Parathyroid adenoma (tissue), 2 donors: ENCODE measurements around the gene TRIM40.

ENCODE experiments used
- H2AFZ ChIP-seq: fragments of 300-600 bp; sonication (generic); one replicate; pipeline ENCODE4 v1.7.0; 2017; ENCODE audit warnings: antibody characterized with exemption, mild to moderate bottlenecking
- H3K27ac ChIP-seq: fragments of 300-600 bp; sonication (generic); one replicate; pipeline ENCODE4 v1.7.0; 2017
- H3K27me3 ChIP-seq: fragments of 300-600 bp; sonication (generic); one replicate; pipeline ENCODE4 v1.7.0; 2017; ENCODE audit warnings: low read length; ENCODE audit not compliant: control insufficient read depth, insufficient read depth
- H3K36me3 ChIP-seq: fragments of 300-600 bp; sonication (generic); one replicate; pipeline ENCODE4 v1.7.0; 2017; ENCODE audit warnings: low read length; ENCODE audit not compliant: control insufficient read depth, insufficient read depth
- H3K4me1 ChIP-seq: fragments of 300-600 bp; sonication (generic); one replicate; pipeline ENCODE4 v1.7.0; 2017; ENCODE audit warnings: control low read depth
- H3K4me2 ChIP-seq: fragments of 300-600 bp; sonication (generic); one replicate; pipeline ENCODE4 v1.7.0; 2017; ENCODE audit warnings: low read length
- H3K4me3 ChIP-seq: fragments of 300-600 bp; sonication (generic); one replicate; pipeline ENCODE4 v1.7.0; 2017; ENCODE audit warnings: low read depth, low read length
- H3K79me2 ChIP-seq: fragments of 300-600 bp; sonication (generic); one replicate; pipeline ENCODE4 v1.7.0; 2017; ENCODE audit warnings: control low read depth
- H3K9ac ChIP-seq: fragments of 300-600 bp; sonication (generic); one replicate; pipeline ENCODE4 v1.7.0; 2017; ENCODE audit warnings: mild to moderate bottlenecking
- H3K9me3 ChIP-seq: fragments of 300-600 bp; sonication (generic); one replicate; pipeline ENCODE4 v1.7.0; 2017; ENCODE audit warnings: low read length; ENCODE audit not compliant: control insufficient read depth
- TF ChIP-seq, protein P1 (sequence below): fragments of 300-600 bp; sonication (generic); IDR thresholded peaks from one replicate; pipeline ENCODE4 v1.7.0; 2017; ENCODE audit warnings: antibody characterized with exemption, mild to moderate bottlenecking
- donor health status: primary hyperparathyroidism.

The TRIM40 gene

DNA sequence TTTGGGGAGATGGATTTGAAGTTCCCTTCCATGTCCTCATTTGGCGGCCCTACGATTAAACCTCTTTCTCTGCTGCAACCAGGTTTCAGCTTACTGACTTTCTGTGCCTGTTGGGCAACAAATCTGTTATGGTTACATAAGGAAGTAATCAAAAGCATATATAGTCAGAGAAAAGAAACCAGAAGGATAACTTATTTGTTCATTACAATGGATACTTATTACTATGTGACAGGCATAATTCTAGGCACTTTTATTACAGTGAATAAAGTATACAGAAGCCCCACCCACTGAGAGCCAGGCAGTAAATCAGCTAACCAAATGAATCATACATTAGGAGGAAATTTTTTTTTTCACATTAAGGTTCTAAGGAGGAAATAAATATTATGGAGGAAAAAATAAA, 13.4 kb upstream of the TRIM40 start:
- no peak overlapping the region for H3K9ac ChIP-seq
- no peak overlapping the region for H3K4me3 ChIP-seq
- H3K9me3 ChIP-seq: no peaks in the 10 kb centered on the region
- H3K79me2 ChIP-seq: no peaks in the 10 kb centered on the region
- H3K4me2 ChIP-seq: no peak overlapping the region
- TF ChIP-seq, protein P1, sequence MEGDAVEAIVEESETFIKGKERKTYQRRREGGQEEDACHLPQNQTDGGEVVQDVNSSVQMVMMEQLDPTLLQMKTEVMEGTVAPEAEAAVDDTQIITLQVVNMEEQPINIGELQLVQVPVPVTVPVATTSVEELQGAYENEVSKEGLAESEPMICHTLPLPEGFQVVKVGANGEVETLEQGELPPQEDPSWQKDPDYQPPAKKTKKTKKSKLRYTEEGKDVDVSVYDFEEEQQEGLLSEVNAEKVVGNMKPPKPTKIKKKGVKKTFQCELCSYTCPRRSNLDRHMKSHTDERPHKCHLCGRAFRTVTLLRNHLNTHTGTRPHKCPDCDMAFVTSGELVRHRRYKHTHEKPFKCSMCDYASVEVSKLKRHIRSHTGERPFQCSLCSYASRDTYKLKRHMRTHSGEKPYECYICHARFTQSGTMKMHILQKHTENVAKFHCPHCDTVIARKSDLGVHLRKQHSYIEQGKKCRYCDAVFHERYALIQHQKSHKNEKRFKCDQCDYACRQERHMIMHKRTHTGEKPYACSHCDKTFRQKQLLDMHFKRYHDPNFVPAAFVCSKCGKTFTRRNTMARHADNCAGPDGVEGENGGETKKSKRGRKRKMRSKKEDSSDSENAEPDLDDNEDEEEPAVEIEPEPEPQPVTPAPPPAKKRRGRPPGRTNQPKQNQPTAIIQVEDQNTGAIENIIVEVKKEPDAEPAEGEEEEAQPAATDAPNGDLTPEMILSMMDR: no peak
- no peak overlapping the region for H3K27ac ChIP-seq
- no peak overlapping the region for H2AFZ ChIP-seq
- no peaks in the 10 kb centered on the region for H3K4me1 ChIP-seq
- no peaks in the 10 kb centered on the region for H3K27me3 ChIP-seq
- H3K36me3 ChIP-seq: no peaks in the 10 kb centered on the region

DNA sequence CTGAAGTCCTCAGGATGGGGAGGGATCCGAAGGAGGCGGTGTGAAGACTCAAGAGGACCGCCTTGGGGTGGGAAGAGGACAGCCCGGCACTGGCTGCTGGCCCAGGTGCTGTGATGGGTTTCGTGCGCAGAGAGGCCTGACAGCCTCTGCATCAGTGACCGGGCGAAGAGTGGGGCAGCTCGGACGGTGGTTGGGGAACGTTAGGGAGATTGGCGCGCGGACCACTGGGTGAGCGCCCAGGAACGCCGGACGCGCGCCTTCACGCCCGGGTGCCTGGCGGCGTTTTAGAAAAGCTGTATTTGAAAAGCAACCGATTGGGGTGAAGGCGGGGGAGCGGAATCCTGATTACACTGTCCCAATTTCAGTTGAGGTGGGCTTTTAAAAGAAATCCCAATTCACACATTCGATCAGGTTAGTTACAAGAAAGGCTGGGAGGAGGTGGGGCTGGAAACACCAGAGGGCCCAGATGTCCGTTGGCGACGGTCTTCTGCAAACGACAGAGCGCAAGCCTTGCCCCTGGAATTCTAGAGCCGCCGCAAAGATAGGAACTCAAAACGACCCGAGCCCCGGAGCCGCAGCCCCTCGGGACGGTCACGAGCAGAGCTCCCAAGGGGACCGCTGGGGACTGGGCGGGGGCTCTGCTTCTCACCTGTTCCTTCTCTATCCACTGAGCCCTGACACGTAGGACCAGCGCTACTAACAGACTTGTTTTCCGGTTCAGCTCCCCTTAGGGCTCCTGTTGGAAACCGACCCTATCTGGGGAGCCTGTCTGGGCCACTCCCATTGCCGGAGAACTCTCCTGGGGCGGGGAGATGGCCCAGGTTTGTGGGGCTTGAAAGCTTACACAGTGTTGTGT, 8.5 kb upstream of the TRIM40 start:
- Histone ChIP-seq H3K36me3 (no peaks in the 10 kb centered on the region), H3K9me3 (no peaks in the 10 kb centered on the region), H3K79me2 (no peaks in the 10 kb centered on the region), H3K4me1 (no peaks in the 10 kb centered on the region), H2AFZ (peak overlapping the region; percentile 52), H3K9ac (no peak overlapping the region), H3K27ac (no peak overlapping the region), H3K4me3 (peak overlapping the region; percentile 17), H3K27me3 (no peaks in the 10 kb centered on the region), H3K4me2 (peak overlapping the region; percentile 61)
- TF ChIP-seq, protein P1: no peak

DNA sequence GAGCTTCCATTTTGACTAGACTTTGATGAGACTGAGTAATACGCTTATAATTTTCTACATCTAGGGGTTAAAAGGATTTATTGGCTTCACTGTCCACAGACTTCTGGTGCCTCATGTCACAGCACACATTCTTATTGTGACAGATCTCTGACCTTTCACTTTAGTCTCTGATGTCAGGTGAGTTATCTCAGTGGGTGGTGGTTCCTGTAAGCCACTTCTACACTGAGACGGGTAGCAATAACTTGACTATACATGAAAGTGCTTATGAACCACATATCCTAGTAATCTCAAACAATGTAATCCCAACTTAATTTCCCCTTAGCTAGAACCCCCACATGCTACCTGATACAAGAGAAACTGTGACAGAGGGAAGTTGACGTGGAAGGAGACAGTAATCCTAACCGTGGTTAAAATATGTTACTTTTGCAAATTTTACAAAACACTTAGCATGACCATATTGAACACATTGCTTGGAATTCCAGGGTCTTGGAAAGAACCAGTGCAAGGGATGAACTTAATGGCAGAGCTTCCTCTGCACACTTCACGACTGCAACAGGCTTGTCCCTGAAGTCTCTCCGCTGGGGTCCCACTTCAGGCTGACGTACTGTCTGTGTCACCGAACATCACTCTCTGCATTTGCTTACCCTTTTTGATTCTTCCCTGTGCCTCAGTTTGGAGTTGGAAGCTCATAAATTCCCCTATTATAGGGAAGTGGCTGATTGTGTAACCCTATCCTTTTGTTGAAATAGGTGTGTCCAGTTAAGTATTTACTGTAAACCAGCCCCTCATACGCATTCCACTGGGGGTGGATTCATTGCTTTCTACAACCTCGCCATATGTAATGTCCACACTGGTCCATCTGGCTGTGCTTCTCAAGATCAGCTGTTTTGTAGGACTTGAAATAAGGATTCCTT, 6.4 kb upstream of the TRIM40 start:
- H3K27me3 ChIP-seq: no peaks in the 10 kb centered on the region
- no peak overlapping the region for H3K27ac ChIP-seq

DNA sequence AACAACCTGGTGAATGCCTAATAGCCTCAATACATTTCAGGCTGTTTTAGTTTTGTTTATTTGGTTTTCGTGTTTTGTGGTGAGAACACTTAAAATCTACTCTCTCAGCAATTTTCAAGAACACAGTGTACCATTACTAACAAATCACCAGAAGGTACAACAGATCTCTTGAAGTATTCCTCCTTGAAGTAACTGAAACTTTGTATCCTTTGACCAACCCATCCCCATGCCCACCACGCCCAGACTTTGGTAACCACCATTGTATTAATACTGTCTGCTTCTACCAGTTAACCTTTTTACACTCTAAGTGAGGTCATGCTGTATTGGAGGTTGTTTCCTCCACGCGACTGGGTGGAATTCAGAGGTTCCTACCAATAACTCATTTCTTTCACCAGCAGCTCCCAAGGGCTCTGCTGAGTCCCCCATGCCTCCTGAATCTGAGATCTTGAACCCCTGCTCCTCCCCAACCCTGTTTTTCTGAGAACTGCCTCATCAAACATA, 5.7 kb upstream of the TRIM40 start:
- no peaks in the 10 kb centered on the region for H3K4me1 ChIP-seq
- H3K36me3 ChIP-seq: no peaks in the 10 kb centered on the region
- no peaks in the 10 kb centered on the region for H3K9me3 ChIP-seq
- no peak overlapping the region for H2AFZ ChIP-seq
- no peak overlapping the region for H3K4me3 ChIP-seq
- H3K79me2 ChIP-seq: no peaks in the 10 kb centered on the region
- no peak overlapping the region for H3K27ac ChIP-seq
- no peaks in the 10 kb centered on the region for H3K27me3 ChIP-seq
- TF ChIP-seq, protein P1: no peak
- H3K4me2 ChIP-seq: no peak overlapping the region
- no peak overlapping the region for H3K9ac ChIP-seq

More for the DNA sequence above, 6.4 kb upstream of the TRIM40 start:
- Histone ChIP-seq H3K9me3 (no peaks in the 10 kb centered on the region), H3K4me1 (no peaks in the 10 kb centered on the region), H3K36me3 (no peaks in the 10 kb centered on the region), H3K4me3 (no peak overlapping the region), H2AFZ (no peak overlapping the region), H3K4me2 (no peak overlapping the region), H3K79me2 (no peaks in the 10 kb centered on the region), H3K9ac (no peak overlapping the region)
- TF ChIP-seq, protein P1: no peak
